ENCODE measurements around the gene DRGX.

The DRGX gene

GRCh38 chr10:49348593-49348992, 47.3 kb downstream of the DRGX start:
- no peak for DNase-seq (ENCODE audit: low read depth in 1 of 2, low spot score in 1 of 2)

DNA sequence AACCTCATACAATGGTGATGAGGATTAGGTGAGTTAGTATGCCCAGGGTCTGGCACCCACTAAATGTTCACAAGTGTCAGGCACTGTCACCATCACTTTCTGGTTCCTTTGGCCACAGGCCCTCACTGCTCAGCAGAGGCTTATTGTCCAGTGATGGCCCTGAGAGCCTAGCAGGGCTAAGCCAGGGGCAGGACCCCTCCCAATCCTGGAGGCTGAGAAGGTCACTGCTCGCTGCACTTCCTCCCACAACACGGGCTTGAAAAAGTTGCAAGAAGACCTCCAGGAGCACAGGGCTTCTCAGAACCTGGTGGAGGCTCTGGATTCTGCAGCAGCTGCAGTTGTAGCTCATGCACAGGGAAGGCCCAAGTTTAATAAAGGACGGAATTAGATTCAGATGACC, 48.1 kb downstream of the DRGX start:
- DNase-seq (ENCODE audit: low read depth in 1 of 2, low spot score in 1 of 2): no peak

DNA sequence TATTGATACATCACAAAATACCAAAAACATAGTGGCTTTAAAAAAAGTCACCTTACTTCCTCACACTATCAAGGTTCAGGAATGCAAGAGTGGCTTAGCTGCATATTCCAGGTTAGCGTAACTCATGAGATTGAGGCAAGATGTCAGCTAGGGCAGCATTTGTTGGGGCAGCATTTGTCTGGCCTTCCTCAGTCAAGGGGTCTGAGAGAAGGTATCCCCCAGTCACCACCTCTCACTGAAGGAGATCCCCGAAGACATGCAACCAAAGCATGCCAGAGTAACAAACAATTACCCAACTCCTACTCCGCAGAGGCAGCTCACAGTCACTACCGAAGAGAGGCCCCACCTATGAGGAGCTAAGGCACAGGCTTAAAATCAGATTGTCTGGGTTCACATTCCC, 48.5 kb downstream of the DRGX start:
- no peak for DNase-seq (ENCODE audit: low read depth in 1 of 2, low spot score in 1 of 2)

DNA sequence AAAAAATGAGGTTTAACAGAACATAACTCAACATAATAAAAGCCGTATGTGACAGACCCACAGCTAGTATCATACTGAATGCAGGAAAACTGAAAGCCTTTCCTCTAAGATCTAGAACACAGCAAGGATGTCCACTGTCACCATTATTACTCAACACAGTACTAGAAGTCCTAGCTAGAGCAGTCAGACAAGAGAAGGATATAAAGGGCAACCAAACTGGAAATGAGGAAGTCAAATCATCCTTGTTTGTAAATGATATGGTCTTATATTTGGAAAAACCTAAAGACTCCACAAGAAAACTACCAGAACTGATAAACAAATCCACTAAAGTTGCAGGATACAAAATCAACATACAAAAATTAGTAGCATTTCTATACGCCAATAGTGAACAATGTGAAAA, 51.0 kb downstream of the DRGX start:
- no peak for DNase-seq (ENCODE audit: low read depth in 1 of 2, low spot score in 1 of 2)

DNA sequence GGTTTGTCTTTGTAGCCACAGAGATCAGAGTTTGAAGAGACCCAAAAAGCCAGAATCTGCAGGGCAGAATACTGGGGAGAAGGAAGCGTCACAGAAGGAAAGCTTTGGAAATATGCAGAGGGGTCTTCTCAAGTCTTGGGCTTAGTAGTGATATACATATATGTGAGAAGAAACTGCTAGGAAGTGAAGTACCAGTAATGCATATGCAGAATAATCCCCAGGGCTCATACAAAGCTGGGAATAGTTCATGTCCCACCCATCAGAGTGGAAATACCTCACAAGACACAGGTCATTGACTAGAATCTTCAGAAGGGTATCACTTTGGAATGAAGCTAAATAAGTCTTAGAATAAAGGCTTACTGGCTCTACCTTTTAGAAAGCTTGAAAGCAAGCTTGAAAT, 57.3 kb downstream of the DRGX start:
- DNase-seq (ENCODE audit: low read depth in 1 of 2, low spot score in 1 of 2): no peak

- DNase-seq (ENCODE audit: low read depth in 1 of 2, low spot score in 1 of 2): no peak
Observed at GRCh38 chr10:49335364-49335972, 60.4 kb downstream of the DRGX start.

- no peak for DNase-seq (ENCODE audit: low read depth in 1 of 2, low spot score in 1 of 2)
Observed at GRCh38 chr10:49334964-49335363, 60.9 kb downstream of the DRGX start.

DNA sequence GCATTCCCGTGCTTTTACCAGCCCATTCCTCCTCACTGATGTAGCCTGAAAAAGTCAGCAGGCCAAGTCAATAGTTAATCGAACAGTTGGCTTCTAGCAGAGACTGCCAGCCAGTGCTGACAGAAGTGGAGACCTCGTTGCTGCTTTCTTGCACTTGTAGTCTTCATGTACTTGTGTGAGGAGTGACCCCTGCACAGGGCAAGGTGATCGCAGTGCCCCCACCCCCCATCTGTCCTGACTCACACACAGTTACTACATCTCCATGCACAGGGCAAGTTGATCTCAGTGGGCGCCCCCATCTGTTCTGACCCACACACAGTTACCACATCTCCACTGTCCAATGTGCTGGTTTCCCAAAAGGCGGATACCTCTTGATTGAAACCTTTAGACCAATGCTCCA, 62.7 kb downstream of the DRGX start:
- no peak for DNase-seq (ENCODE audit: low read depth in 1 of 2, low spot score in 1 of 2)

DNA sequence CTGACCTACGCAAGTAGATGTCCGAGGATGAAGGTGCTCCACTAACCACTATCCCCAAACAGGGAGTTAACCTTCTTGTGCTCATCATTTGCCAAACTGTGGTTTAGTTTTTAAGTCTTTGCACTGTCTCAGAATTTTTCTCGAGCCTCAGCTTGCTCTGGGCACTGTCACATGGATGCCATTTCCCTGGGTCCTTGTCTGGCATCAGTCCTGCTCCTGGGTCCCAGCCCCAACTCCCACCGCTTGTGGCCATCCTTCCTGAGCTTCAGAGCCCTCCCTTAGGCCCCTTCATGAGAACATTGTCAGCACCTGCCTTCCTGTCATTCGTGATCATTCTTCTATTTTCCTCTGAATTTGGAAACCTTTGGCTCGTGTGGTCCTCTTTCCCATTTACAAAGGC, 63.1 kb downstream of the DRGX start:
- no peak for DNase-seq (ENCODE audit: low read depth in 1 of 2, low spot score in 1 of 2)

DNA sequence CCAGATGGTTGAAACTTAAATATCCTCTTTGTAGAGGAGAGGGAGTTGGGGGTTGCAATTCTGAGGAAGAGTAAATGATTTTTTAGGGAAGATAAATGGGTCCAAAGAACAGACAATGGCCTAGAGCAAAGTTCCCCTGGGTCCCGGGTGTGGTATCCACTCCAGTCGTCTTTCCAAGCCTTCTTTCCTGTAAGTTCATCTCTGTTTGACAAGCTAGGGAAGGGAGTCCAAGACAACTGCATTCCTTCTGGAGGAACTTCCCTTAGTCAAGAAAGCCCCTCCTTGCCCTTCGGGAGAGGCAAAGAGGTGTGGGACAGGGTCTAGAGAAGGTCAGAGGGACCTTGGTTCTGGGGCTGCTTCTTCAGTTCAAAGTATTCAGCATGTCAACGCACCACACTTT, 63.6 kb downstream of the DRGX start:
- DNase-seq (ENCODE audit: low read depth in 1 of 2, low spot score in 1 of 2): no peak

GRCh38 chr10:49331431-49331830, 64.5 kb downstream of the DRGX start:
- no peak for DNase-seq (ENCODE audit: low read depth in 1 of 2, low spot score in 1 of 2)

- no peak for DNase-seq (ENCODE audit: low read depth in 1 of 2, low spot score in 1 of 2)
Observed at GRCh38 chr10:49330127-49330665, 65.7 kb downstream of the DRGX start.

DNA sequence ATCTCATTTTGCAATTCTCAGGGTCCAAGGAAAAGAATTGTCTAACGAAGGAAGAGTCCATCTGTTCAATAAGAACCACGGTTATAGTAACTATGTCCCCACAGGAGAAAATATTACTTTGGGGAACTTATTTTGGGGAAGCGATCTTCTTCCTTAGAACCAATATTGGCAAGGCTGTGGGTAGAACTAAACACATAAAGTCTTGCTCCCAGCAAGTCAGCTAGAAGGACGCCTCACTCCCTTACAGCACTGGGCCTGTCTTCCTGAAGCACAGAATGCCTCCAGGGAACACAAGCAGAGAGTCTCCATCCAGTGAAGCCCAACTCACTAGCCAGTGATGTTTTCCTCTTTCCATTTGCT, 66.8 kb downstream of the DRGX start:
- no peak for DNase-seq (ENCODE audit: low read depth in 1 of 2, low spot score in 1 of 2)

GRCh38 chr10:49328401-49329145, 67.3 kb downstream of the DRGX start:
- DNase-seq (ENCODE audit: low read depth in 1 of 2, low spot score in 1 of 2): no peak

DNA sequence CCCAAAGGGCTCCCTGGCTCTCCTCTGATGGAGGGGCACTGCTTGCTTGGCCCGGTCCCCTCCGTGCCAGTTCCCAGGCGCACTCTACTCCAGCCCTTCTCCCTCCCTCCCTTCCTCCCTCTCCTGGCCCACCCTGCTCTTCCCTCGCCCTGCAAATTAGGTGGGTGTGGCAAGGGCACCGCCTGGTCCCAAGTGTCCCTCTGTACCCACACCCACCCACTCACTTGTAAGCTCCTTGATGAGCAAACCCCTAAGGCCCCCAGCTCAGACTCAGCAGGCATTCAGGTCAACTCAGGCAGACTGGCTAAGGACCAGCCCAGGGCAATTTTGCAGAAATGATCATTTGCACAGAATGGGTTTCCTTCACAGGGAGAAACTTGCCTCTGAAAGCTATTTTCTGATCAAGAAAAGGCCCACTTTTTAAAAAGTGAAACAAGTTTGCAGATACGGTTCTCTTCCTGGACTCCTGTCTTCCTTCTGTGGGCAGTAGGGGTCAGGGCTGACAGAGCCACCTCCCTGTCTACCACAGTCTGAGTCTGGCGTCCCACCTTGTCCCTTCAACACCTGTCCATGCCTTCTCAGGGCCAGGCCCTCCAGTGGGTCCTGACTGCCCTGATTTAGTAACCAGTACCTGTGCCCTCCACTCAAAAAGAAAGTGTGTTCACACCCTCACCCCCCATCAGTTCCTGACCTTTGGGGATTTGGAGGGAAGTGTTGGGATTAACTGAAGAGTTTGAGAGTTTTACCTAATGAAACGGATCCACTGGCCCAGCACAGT, 68.7 kb downstream of the DRGX start:
- no peak for DNase-seq (ENCODE audit: low read depth in 1 of 2, low spot score in 1 of 2)

- no peak for DNase-seq (ENCODE audit: low read depth in 1 of 2, low spot score in 1 of 2)
Observed at GRCh38 chr10:49325916-49326783, 69.7 kb downstream of the DRGX start.

- DNase-seq (ENCODE audit: low read depth in 1 of 2, low spot score in 1 of 2): no peak
Observed at GRCh38 chr10:49325131-49325915, 70.6 kb downstream of the DRGX start.

- no peak for DNase-seq (ENCODE audit: low read depth in 1 of 2, low spot score in 1 of 2)
Observed at GRCh38 chr10:49324711-49325110, 71.2 kb downstream of the DRGX start.

- DNase-seq (ENCODE audit: low read depth in 1 of 2, low spot score in 1 of 2): no peak
Observed at GRCh38 chr10:49323896-49324270, 72.0 kb downstream of the DRGX start.

GRCh38 chr10:49323171-49323895, 72.6 kb downstream of the DRGX start:
- DNase-seq (ENCODE audit: low read depth in 1 of 2, low spot score in 1 of 2): no peak

All from activated T-helper 1 cell treated with anti-CD3 and anti-CD28 coated beads, Interleukin-2, amount 50 U/mL, for 16 hours (primary cell).